HG03442 (cell line): ENCODE results near the gene RNF182.

Source experiments
- ATAC-seq: cut with Tn5 transposase; IDR thresholded peaks from one replicate; pipeline ENCODE4 v1.9.1; 2021; ENCODE audit warnings: mild to moderate bottlenecking, moderate library complexity; ENCODE audit not compliant: unreplicated experiment

RNF182 gene

DNA sequence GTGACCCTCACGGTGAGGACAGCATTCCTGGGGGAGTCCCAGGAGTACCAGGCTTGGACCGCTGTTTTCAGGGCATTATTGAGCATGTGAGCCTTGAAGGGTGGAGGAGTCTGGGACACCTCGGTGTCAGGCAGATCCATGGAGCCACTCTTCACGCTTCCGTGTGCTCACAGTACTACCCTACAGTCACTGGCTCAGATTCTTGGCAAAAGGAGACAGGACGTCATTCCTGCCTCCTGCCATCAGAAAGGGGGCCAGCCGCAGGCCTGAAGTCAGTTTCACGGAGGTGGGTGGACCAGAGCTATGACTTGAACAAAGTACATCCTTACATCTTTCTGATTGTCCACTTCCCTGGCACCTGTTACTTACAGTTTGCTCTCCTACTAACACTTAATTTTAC is 103.9 kb downstream of the RNF182 start:
- no peak for ATAC-seq

- no peak for ATAC-seq
Measured at GRCh38 chr6:14029605-14030004, 104.9 kb downstream of the RNF182 start.
